ENCODE results near the gene ZFC3H1.

ZFC3H1 gene

DNA sequence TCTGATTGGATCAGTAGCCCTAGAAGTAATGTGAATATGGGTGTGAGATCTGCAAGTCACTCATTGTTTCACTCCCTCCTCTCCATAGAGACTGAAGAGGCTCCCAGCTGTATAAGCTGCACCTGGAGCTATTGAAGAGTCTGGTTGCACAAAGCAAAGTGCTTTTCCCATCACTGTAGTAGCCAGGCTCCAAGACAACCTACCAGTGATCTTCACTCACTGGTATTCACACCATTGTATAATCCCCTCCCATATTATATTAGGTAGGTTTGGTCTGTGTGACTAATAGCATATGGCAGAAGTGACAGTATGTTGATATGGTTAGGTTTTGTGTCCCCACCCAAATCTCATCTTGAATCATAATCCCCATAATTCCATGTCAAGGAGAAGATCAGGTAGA lies 64.4 kb downstream of the ZFC3H1 start:
- Histone ChIP-seq H3K27me3 (ENCODE audit: insufficient read depth, poor library complexity, severe bottlenecking) (no peaks in the 10 kb centered on the region), H3K4me3 (replicated peaks; ENCODE audit: insufficient read depth, low read length) (no peak overlapping the region), H3K27ac (replicated peaks) (no peak overlapping the region)
- DNase-seq (ENCODE audit: low read depth in 1 of 2, low spot score in 1 of 2): no peak
- TF ChIP-seq SPI1 (IDR thresholded peaks at IDR 0.05; ENCODE audit: borderline replicate concordance, low read depth) (no peak), POLR2AphosphoS5 (IDR thresholded peaks at IDR 0.05; ENCODE audit: low read depth) (no peak)
- TF ChIP-seq, protein P1, sequence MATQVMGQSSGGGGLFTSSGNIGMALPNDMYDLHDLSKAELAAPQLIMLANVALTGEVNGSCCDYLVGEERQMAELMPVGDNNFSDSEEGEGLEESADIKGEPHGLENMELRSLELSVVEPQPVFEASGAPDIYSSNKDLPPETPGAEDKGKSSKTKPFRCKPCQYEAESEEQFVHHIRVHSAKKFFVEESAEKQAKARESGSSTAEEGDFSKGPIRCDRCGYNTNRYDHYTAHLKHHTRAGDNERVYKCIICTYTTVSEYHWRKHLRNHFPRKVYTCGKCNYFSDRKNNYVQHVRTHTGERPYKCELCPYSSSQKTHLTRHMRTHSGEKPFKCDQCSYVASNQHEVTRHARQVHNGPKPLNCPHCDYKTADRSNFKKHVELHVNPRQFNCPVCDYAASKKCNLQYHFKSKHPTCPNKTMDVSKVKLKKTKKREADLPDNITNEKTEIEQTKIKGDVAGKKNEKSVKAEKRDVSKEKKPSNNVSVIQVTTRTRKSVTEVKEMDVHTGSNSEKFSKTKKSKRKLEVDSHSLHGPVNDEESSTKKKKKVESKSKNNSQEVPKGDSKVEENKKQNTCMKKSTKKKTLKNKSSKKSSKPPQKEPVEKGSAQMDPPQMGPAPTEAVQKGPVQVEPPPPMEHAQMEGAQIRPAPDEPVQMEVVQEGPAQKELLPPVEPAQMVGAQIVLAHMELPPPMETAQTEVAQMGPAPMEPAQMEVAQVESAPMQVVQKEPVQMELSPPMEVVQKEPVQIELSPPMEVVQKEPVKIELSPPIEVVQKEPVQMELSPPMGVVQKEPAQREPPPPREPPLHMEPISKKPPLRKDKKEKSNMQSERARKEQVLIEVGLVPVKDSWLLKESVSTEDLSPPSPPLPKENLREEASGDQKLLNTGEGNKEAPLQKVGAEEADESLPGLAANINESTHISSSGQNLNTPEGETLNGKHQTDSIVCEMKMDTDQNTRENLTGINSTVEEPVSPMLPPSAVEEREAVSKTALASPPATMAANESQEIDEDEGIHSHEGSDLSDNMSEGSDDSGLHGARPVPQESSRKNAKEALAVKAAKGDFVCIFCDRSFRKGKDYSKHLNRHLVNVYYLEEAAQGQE (IDR thresholded peaks at IDR 0.05; ENCODE audit: insufficient replicate concordance, low read depth): no peak

DNA sequence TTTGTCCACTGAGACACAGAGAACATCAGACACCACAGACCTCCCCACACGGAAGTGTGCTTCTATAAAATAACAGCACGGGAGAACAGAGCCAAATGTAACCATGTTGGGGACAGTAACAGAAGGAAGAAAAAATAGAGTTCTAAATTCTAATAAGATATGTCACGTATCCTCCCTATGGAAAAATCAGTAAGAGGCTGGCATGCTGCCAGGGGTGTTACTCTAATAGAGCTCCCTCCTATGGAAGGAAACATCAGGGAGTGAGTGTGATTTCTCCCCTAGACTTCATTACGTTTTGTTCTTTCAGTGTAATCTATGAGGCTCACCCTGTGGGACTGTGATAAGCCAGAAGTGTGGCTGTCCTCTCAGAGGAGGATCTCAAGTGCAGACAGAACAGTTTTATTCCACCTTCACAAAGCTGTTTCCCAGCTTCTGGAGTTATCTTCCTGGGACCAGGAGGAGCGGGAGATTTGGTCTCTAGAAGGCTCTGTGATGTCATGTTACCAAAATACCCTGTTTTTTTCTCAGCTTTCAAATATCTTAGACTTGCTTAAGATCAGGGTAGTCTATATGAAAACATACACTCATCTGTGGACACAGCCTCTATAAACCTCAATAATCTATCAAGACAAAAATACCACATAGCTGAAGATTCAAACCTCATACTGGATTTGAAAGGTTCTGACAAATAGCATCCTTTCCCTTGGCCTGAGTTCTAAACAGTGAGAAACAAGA lies 69.3 kb downstream of the ZFC3H1 start:
- no peak for DNase-seq (ENCODE audit: low read depth in 1 of 2, low spot score in 1 of 2)
- Histone ChIP-seq H3K27me3 (ENCODE audit: insufficient read depth, poor library complexity, severe bottlenecking) (no peaks in the 10 kb centered on the region), H3K27ac (replicated peaks) (no peak overlapping the region), H3K4me3 (replicated peaks; ENCODE audit: insufficient read depth, low read length) (no peak overlapping the region)
- TF ChIP-seq, protein P1 (IDR thresholded peaks at IDR 0.05; ENCODE audit: insufficient replicate concordance, low read depth): no peak
- TF ChIP-seq, protein P2, sequence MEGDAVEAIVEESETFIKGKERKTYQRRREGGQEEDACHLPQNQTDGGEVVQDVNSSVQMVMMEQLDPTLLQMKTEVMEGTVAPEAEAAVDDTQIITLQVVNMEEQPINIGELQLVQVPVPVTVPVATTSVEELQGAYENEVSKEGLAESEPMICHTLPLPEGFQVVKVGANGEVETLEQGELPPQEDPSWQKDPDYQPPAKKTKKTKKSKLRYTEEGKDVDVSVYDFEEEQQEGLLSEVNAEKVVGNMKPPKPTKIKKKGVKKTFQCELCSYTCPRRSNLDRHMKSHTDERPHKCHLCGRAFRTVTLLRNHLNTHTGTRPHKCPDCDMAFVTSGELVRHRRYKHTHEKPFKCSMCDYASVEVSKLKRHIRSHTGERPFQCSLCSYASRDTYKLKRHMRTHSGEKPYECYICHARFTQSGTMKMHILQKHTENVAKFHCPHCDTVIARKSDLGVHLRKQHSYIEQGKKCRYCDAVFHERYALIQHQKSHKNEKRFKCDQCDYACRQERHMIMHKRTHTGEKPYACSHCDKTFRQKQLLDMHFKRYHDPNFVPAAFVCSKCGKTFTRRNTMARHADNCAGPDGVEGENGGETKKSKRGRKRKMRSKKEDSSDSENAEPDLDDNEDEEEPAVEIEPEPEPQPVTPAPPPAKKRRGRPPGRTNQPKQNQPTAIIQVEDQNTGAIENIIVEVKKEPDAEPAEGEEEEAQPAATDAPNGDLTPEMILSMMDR (IDR thresholded peaks at IDR 0.05; ENCODE audit: insufficient read depth, low read length): no peak
- TF ChIP-seq POLR2AphosphoS5 (IDR thresholded peaks at IDR 0.05; ENCODE audit: low read depth) (no peak), SPI1 (IDR thresholded peaks at IDR 0.05; ENCODE audit: borderline replicate concordance, low read depth) (no peak), GABPA (IDR thresholded peaks at IDR 0.05; ENCODE audit: low read depth) (no peak)

DNA sequence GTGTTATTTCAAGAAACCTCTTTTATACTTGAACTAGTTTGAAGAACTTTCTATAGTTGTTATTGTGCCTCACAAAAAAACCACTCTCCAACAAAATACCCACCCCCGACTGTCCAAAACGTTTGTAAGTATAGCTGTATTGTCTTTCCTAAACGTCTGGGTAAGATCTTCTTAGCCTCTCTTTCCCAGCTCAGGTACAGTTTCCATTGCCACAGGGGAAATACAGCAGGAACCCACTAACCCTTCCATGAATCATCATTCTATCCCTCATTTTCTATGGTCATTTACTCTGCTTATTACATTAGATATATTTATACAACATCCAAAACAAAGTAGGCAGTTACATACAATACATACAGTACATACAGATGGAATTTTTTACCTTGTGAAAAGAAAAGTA lies 70.8 kb downstream of the ZFC3H1 start:
- no peak for DNase-seq (ENCODE audit: low read depth in 1 of 2, low spot score in 1 of 2)
- no peaks in the 10 kb centered on the region for H3K27me3 ChIP-seq (ENCODE audit: insufficient read depth, poor library complexity, severe bottlenecking)
- H3K27ac ChIP-seq (replicated peaks): no peak overlapping the region
- TF ChIP-seq, protein P1 (IDR thresholded peaks at IDR 0.05; ENCODE audit: insufficient replicate concordance, low read depth): no peak
- no peak for TF ChIP-seq SPI1 (IDR thresholded peaks at IDR 0.05; ENCODE audit: borderline replicate concordance, low read depth)
- TF ChIP-seq POLR2AphosphoS5 (IDR thresholded peaks at IDR 0.05; ENCODE audit: low read depth): no peak
- TF ChIP-seq, protein P2 (IDR thresholded peaks at IDR 0.05; ENCODE audit: insufficient read depth, low read length): no peak
- no peak for TF ChIP-seq GABPA (IDR thresholded peaks at IDR 0.05; ENCODE audit: low read depth)
- H3K4me3 ChIP-seq (replicated peaks; ENCODE audit: insufficient read depth, low read length): no peak overlapping the region

Measured in HL-60 (cell line).